Measurements from ENCODE around the gene MYO16. TPM values are rescaled to one million over a fixed set of nuclear protein-coding genes. Genes with fewer than 3 reads are reported as not detected.

The MYO16 gene
- total RNA-seq, 2 experiments from 2014 or later, result not detected

DNA sequence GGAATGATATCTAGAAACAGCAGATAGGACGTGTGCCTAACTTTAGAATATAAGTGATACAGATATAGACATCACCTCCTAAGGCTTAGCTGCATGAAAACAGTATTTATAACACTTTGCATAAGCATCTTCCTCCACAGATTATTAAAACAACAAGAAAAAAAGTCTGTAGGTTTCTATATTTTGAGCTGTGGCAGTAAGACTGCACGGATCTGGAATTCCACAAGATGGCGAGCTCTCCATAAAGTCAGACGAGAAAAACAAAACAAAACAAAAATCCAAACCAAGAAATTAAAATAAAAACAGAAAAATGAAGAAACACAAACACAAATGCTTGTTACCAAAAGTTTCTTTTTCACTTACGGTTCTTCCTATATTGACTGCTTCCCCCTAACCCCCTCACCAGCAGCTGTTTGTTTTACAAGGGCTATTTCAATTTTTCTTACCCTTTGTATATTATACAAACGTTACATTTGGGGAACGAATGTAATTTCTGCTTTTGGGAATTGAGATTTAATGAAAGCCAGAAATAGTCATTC is 285.8 kb downstream of the MYO16 start:
- no peak for ATAC-seq
- peaks cover 11% of the 10 kb centered on the region for H3K27me3 Mint-ChIP-seq
- POLR2A ChIA-PET, result no interaction called here
- H3K9me3 Mint-ChIP-seq (ENCODE audit: low read depth), result no peaks in the 10 kb centered on the region
- DNase-seq, result no peak
- peak overlapping the region; percentile 62 for H3K4me3 Mint-ChIP-seq
- H3K36me3 Mint-ChIP-seq (ENCODE audit: low read depth), result no peaks in the 10 kb centered on the region
- intact Hi-C loops (cut with DNase I, micrococcal nuclease), result loop anchor here (2.0 to 5.0 kb wide), 3 partner anchors 698 to 872 kb away; partner anchors contain the start of genes IRS2 (in 2 of the 2), ABHD13 (in 1 of the 2) and LIG4 (in 1 of the 2)
- CTCF ChIA-PET, result interaction anchor here (0.8 to 2.7 kb wide), 8 partner anchors 10 to 227 kb away, joined by 3 to 9 read pairs (median 3); no protein-coding TSS in a partner anchor
- H3K4me1 Mint-ChIP-seq, result peaks cover 19% of the 10 kb centered on the region
- H3K27ac Mint-ChIP-seq, result peak overlapping the region; percentile 88

DNA sequence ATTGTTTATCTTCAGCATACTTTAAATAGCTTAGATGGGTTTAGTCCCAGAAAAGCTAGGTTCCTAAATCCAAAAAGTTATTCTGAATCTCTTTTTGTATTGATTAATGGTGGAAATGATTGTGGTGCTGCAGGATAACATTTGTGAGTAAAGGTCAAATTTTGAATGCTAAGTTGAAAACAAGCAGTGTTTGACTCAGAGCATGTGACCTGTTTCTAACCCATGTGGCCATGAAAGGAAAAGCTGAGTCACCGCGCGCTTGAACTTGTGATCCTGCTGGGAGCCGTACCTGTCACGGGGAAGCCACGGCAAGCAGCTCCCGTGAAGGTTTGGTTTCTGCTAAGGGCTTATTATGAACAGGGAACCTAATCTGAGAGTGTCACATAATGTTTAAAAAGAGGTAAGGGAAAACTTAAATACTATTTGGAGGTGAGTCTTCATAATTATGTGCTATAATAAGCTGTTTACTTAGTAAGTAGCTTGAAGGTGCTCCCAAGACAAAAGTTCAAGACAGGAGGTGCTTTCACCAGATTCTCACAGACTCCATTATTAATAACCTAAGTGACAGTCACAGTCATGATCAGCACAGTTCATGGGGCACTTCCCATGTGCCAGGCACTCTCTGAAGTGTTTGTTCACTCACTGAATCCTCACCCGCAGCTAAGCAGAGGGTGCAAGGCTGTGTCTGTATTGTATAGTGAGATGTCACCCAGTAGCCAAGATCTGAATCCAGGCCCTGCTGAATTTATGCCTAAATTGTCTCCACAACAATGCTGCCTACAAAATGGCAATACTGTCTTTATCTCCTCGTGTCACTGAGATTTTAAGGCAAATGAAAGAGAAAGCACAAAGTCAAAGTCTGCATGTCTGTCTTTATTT is 286.5 kb downstream of the MYO16 start:
- Mint-ChIP-seq H3K9me3 (ENCODE audit: low read depth) (no peaks in the 10 kb centered on the region), H3K4me3 (peak overlapping the region; percentile 62), H3K36me3 (ENCODE audit: low read depth) (no peaks in the 10 kb centered on the region), H3K27me3 (peaks cover 8% of the 10 kb centered on the region), H3K27ac (peak overlapping the region; percentile 88), H3K4me1 (peaks cover 19% of the 10 kb centered on the region)
- ChIA-PET POLR2A (no interaction called here), CTCF (interaction anchor here (0.8 to 2.7 kb wide), 7 partner anchors 10 to 227 kb away, joined by 3 to 9 read pairs (median 3); no protein-coding TSS in a partner anchor)
- DNase-seq (peak; percentile 95), ATAC-seq (peak; percentile 97)
- intact Hi-C loops (cut with DNase I, micrococcal nuclease), result loop anchor here (2.0 to 5.0 kb wide), 3 partner anchors 699 to 871 kb away; partner anchors contain the start of genes IRS2 (in 2 of the 2), ABHD13 (in 1 of the 2) and LIG4 (in 1 of the 2)

DNA sequence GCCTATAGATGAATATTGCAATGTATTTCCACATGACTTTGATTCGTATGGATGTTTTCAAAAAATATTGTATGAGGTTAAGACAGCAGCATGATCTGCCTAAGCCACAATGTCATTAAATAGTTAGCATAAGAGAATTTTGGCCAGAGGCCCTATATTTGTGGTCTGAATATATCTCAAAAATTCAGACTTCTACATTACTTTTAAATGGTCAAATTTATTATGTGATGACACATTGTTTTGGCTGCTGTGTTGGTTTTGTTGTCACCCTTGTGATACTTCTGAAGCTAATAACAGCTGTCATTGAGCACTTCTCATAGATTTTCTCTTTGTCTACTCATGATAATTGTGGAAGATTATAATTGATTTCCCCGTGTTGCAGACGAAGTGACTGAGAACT is 288.2 kb downstream of the MYO16 start:
- peaks cover 19% of the 10 kb centered on the region for H3K4me1 Mint-ChIP-seq
- no peaks in the 10 kb centered on the region for H3K36me3 Mint-ChIP-seq (ENCODE audit: low read depth)
- POLR2A ChIA-PET, result no interaction called here
- DNase-seq (no peak), ATAC-seq (no peak)
- H3K9me3 Mint-ChIP-seq (ENCODE audit: low read depth), result no peaks in the 10 kb centered on the region
- no peaks in the 10 kb centered on the region for H3K27me3 Mint-ChIP-seq
- CTCF ChIA-PET, result interaction anchor here (0.8 to 2.7 kb wide), 2 partner anchors 10 to 20 kb away, joined by 3 to 7 read pairs; no protein-coding TSS in a partner anchor
- H3K4me3 Mint-ChIP-seq, result no peak overlapping the region
- intact Hi-C loops (cut with DNase I, micrococcal nuclease), result loop anchor here (5.0 kb wide), 2 partner anchors 700 to 870 kb away; partner anchors contain the start of genes ABHD13 (in 1 of the 2), IRS2 (in 1 of the 2) and LIG4 (in 1 of the 2)
- H3K27ac Mint-ChIP-seq, result no peak overlapping the region

DNA sequence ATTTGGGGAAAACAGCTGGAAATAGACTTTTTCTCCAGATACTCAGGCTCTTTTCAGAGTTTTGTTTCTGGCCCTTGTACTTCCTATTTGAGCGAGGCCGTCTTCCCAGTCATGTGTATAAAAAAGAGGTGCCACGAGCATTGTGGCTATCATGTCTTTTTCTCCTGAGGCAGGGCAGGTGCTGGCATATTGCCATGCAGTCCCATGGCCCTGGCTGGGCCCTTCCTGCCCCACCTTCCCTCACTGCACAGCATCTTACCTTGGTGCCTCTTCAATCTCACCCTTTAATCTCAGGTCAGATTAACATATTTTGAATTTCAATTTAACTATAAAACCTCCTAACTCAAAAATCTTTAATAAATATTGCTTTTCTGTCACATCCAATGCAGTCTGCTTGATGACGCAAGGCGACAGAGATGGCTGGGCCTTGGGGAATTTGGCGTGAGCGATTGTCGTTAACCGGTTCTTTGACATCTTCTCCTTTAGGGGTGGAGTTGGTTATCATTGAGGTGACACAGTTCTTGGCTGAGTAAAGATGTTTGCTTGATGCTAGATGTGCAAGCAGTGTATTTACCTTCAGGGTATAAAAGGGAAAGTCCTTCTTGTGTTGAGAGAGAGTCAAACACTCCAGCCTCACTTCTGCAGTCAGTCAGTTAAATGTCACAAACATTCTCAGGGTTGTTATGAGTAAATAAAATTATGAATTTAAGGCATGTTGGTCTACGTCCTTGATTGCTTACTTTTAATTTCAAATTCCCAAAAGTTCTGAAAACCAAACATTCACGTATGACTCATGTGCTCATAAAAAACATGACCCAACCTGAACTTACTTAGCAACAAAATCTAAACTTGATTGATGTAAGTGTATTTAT is 289.9 kb downstream of the MYO16 start:
- DNase-seq (no peak), ATAC-seq (peak; percentile 16)
- H3K27me3 Mint-ChIP-seq, result no peaks in the 10 kb centered on the region
- ChIA-PET CTCF (interaction anchor here (0.6 kb wide), 1 partner anchor 691 kb away, joined by 3 read pairs; no protein-coding TSS in a partner anchor), POLR2A (no interaction called here)
- intact Hi-C loops (cut with DNase I, micrococcal nuclease), result loop anchor here (5.0 kb wide), 2 partner anchors 702 to 868 kb away; partner anchors contain the start of genes ABHD13 (in 1 of the 2), IRS2 (in 1 of the 2) and LIG4 (in 1 of the 2)
- H3K36me3 Mint-ChIP-seq (ENCODE audit: low read depth), result no peaks in the 10 kb centered on the region
- no peaks in the 10 kb centered on the region for H3K9me3 Mint-ChIP-seq (ENCODE audit: low read depth)
- H3K4me3 Mint-ChIP-seq, result no peak overlapping the region
- peaks cover 19% of the 10 kb centered on the region for H3K4me1 Mint-ChIP-seq
- H3K27ac Mint-ChIP-seq, result no peak overlapping the region

DNA sequence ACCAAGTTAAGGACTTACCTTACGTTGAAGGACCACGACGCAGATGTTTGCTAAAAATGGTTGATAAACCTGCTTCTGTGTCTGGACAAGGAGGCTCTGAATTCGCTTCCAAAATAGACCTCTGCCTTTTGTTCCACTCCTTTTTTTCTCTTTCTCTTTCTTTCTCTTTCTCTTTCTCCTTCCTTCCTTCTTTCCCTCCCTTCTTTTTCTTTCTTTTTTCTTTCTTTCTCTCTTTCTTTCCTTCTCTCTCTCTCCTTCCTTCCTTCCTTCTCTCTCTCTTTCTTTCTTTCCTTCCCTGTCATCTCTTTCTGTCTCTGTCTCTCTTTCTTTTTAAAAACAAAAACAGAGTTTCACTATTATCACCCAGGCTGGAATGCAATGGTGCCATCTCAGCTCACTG is 290.7 kb downstream of the MYO16 start:
- ATAC-seq (no peak), DNase-seq (no peak)
- Mint-ChIP-seq H3K4me1 (peaks cover 16% of the 10 kb centered on the region), H3K27ac (no peak overlapping the region), H3K4me3 (no peak overlapping the region), H3K9me3 (ENCODE audit: low read depth) (no peaks in the 10 kb centered on the region), H3K27me3 (no peaks in the 10 kb centered on the region), H3K36me3 (ENCODE audit: low read depth) (no peaks in the 10 kb centered on the region)
- ChIA-PET POLR2A (no interaction called here), CTCF (interaction anchor here (0.6 kb wide), 2 partner anchors 690 to 806 kb away, joined by 3 read pairs; no protein-coding TSS in a partner anchor)
- intact Hi-C loops (cut with DNase I, micrococcal nuclease), result no loop called here

DNA sequence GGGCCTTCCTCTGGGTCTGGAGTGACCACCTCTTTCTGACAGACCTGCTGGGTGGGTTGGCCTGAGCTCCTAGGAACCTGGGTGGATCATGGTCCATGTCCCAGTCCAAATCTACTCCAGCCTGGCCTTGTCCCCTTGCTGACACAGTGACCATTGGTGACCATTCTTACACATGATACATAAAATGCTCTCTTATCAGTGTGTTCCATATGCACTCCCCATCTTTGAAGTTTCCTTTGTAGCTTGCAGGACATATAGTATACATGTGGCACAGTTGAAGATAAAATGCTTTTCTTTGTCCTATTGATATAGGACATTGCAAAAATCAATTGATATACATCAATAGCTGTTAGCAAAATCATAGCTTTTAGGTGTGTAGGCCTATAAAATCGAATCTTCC is 291.8 kb downstream of the MYO16 start:
- CTCF ChIA-PET, result no interaction called here
- intact Hi-C loops (cut with DNase I, micrococcal nuclease), result no loop called here
- Mint-ChIP-seq H3K4me1 (peaks cover 5% of the 10 kb centered on the region), H3K4me3 (no peak overlapping the region), H3K27me3 (peaks cover 5% of the 10 kb centered on the region), H3K36me3 (ENCODE audit: low read depth) (no peaks in the 10 kb centered on the region), H3K27ac (no peak overlapping the region), H3K9me3 (ENCODE audit: low read depth) (no peaks in the 10 kb centered on the region)
- ATAC-seq (no peak), DNase-seq (no peak)
- POLR2A ChIA-PET, result no interaction called here

DNA sequence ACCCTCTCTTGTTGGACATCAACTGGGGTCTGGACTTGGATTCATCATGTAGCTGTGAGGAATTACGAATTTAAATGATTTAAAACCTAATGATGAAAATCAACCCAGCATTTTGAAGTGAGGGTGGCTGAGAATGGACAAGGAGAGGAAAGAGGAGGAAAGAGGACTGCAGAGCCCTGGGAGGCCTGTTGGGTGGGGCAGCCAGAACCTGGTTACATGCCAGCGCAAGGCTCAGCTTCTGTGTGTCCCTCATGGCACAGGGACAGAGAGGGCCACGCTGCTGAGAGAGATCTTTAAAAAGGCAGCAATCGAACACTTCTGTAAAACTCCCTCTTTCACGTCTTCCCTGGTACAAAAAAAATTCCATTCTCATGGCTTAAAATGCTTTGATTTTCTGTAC is 292.7 kb downstream of the MYO16 start:
- intact Hi-C loops (cut with DNase I, micrococcal nuclease), result no loop called here
- Mint-ChIP-seq H3K4me1 (peaks cover 4% of the 10 kb centered on the region), H3K9me3 (ENCODE audit: low read depth) (no peaks in the 10 kb centered on the region), H3K4me3 (no peak overlapping the region), H3K36me3 (ENCODE audit: low read depth) (no peaks in the 10 kb centered on the region), H3K27me3 (peaks cover 7% of the 10 kb centered on the region), H3K27ac (no peak overlapping the region)
- no peak for ATAC-seq
- DNase-seq, result no peak
- POLR2A ChIA-PET, result no interaction called here
- CTCF ChIA-PET, result no interaction called here

DNA sequence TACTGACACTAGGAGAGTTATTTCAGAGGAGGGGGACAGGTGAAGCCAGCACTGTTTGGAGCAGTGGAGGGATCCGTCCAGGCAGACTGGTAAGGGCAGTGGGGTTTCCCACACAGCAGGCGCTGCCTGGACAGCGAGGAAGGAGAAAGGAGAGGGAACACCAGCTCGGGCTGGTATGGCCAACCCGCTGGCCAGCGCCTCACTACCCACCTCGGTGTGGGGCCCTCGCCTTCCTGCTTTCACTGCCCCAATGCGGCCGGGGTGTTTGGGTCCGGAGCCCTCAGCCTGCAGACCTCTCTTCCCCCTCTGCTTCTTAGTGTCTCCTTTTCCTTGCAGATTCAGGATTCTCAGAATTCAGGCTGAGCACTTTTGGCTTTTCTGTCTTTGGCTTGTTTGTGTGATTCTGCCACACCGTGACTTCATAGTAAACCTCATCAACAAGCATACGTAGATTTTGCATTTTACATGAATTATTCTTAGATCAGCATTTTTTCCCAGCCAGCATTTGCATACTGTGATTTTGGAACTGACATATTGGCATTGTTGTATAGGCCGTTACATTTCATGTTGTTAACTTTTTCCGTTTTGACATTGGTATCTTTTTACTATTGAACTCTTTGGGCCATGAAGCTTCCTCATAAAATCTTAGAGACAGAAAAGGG is 294.1 kb downstream of the MYO16 start:
- Mint-ChIP-seq H3K36me3 (ENCODE audit: low read depth) (no peaks in the 10 kb centered on the region), H3K27ac (no peak overlapping the region), H3K4me3 (no peak overlapping the region), H3K9me3 (ENCODE audit: low read depth) (no peaks in the 10 kb centered on the region), H3K4me1 (peaks cover 4% of the 10 kb centered on the region), H3K27me3 (peaks cover 7% of the 10 kb centered on the region)
- intact Hi-C loops (cut with DNase I, micrococcal nuclease), result no loop called here
- no peak for ATAC-seq
- CTCF ChIA-PET, result interaction anchor here (0.5 kb wide), 1 partner anchor 620 kb away, joined by 3 read pairs; no protein-coding TSS in a partner anchor
- POLR2A ChIA-PET, result no interaction called here
- no peak for DNase-seq

DNA sequence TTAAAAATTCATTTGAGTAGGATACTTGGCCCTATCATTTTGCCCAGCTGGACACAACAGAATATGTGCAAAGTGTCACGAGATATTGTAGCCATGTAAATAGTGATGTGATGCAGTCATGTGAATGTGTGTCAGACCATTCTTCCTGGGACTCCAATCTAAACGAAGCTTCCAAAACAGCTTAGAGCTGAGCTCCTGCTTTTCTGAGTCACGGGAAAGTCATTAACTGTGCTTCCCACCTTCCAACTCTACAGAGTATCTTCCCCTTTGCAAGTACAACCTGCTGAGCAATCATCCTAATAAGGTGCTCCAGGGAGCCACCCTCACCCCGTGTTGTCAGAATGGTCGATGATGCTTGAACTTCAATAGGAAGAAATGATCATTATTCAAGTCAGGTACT is 294.7 kb downstream of the MYO16 start:
- Mint-ChIP-seq H3K27me3 (peaks cover 7% of the 10 kb centered on the region), H3K4me3 (no peak overlapping the region), H3K9me3 (ENCODE audit: low read depth) (no peaks in the 10 kb centered on the region), H3K27ac (no peak overlapping the region), H3K36me3 (ENCODE audit: low read depth) (no peaks in the 10 kb centered on the region), H3K4me1 (peaks cover 4% of the 10 kb centered on the region)
- no peak for ATAC-seq
- no peak for DNase-seq
- intact Hi-C loops (cut with DNase I, micrococcal nuclease), result no loop called here
- ChIA-PET POLR2A (no interaction called here), CTCF (interaction anchor here (0.5 kb wide), 1 partner anchor 621 kb away, joined by 3 read pairs; no protein-coding TSS in a partner anchor)

DNA sequence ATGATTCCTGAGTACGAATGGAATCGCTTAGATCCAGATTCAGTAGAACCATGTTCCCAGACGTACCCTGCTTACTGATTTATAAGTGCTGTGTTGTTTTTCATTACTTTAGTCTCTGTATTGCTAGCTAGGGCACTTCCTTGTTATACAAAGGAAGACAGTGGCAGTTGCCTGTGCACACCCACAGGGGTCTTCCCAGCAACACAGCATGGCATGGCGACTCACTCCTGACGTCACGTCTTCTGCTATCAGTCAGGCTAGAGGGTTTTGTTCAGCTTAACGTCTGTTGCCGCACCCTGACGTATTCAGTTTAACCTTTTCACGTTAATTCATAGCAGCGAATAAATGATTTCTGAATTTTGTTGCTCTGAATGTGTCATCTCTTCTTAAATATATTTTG is 295.1 kb downstream of the MYO16 start:
- H3K27me3 Mint-ChIP-seq, result peaks cover 9% of the 10 kb centered on the region
- H3K9me3 Mint-ChIP-seq (ENCODE audit: low read depth), result no peaks in the 10 kb centered on the region
- intact Hi-C loops (cut with DNase I, micrococcal nuclease), result no loop called here
- no peak for DNase-seq
- CTCF ChIA-PET, result no interaction called here
- POLR2A ChIA-PET, result no interaction called here
- ATAC-seq, result no peak
- no peak overlapping the region for H3K27ac Mint-ChIP-seq
- no peak overlapping the region for H3K4me3 Mint-ChIP-seq
- H3K36me3 Mint-ChIP-seq (ENCODE audit: low read depth), result no peaks in the 10 kb centered on the region
- peaks cover 4% of the 10 kb centered on the region for H3K4me1 Mint-ChIP-seq

DNA sequence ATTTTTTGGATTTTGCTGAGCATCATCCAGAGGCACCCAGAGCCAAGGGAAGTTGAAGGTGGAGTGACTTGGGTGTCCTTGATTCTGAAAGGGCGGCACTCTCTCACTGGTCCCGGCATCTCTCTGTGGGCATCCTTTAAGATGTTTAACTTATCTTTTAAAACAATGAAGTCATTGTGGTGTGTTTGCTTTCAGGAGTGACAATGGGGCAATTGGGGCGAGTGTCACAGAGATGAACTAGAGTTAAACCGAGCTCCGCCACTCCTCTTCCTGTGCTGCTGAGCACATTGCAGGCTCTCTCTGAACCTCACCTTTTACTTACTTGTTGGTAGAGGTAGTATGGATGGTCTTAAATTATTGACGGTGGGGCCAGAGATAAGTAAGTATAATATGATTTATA is 295.7 kb downstream of the MYO16 start:
- POLR2A ChIA-PET, result no interaction called here
- intact Hi-C loops (cut with DNase I, micrococcal nuclease), result no loop called here
- DNase-seq, result no peak

More for the DNA sequence above, 295.7 kb downstream of the MYO16 start:
- Mint-ChIP-seq H3K36me3 (ENCODE audit: low read depth) (no peaks in the 10 kb centered on the region), H3K9me3 (ENCODE audit: low read depth) (no peaks in the 10 kb centered on the region), H3K27ac (no peak overlapping the region), H3K4me1 (no peaks in the 10 kb centered on the region), H3K4me3 (no peak overlapping the region), H3K27me3 (peaks cover 9% of the 10 kb centered on the region)
- no peak for ATAC-seq
- CTCF ChIA-PET, result no interaction called here

Data from activated CD4-positive, alpha-beta T cell treated with anti-CD3 and anti-CD28 coated beads for 36 hours (primary cell).